Measurements from ENCODE around the gene TMEM31.
A peak's percentile ranks its signal among the peaks of the same experiment; 100 is the strongest.
"Not testable (repeated sequence)": the region's sequence is repeated elsewhere in the genome, so short reads cannot be mapped to it uniquely, and the experiment has no call there.

Gene TMEM31

DNA sequence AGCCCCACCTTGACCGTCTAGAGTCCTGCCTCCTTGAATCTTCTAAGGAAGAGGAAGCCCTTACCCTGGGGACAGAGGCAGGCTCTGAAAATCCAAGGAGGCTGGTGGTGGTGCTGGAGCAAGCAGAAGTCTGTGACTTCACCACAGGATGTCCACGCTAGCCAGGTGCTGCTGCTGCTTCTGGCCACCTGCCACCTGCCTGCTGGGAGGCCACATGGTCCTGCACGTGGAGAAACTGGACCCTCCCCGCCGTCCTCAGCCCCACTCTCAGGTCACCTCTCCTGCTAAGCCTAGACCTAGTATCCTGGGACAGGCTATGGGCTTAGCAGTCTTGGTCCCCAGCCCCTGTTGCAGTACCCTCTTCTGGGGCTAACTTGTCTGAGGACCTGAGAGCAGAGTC is 15.8 kb downstream of the TMEM31 start:
- DNase-seq (ENCODE audit: low read depth, low spot score), result no peak

DNA sequence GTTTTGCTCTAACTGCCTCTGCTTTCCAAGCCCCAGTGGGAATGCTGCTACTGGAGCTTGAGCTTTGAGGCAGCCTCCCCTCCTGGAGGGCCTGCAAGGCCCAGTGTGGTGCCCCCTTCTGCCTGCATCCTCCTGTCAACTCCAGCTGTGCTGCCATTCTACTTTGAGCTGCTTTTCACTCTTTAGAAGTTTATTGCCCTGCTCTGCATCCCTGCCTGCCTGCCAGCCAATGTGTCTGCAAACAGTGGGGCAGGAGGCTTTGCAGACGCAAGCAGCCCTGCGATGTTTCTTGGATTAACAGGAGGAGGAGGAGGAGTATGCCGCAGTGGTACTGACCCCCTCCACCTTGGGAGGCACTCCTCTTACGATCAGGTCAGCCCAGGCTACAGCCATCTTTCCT is 16.4 kb downstream of the TMEM31 start:
- DNase-seq (ENCODE audit: low read depth, low spot score), result no peak

DNA sequence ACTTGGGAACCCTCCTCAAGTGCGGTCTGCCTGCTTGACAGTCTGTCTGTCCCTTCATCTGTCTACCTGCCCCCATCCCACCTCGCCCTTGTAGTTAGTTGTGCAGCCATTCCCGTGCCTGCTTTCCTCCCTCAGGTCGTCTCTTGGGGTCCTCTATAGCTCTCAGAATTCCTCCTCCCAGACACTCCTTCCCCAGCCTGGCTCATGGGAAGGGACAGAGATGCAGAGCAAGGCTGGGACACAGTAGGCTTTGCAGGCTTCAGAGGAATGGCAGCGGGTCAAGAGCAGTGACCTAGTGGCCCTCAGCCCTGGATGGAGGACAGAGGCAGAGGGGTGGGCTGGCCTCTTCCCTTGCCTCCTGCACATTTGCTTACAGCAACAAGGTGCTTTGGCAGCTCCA is 18.3 kb downstream of the TMEM31 start:
- DNase-seq (ENCODE audit: low read depth, low spot score), result no peak

DNA sequence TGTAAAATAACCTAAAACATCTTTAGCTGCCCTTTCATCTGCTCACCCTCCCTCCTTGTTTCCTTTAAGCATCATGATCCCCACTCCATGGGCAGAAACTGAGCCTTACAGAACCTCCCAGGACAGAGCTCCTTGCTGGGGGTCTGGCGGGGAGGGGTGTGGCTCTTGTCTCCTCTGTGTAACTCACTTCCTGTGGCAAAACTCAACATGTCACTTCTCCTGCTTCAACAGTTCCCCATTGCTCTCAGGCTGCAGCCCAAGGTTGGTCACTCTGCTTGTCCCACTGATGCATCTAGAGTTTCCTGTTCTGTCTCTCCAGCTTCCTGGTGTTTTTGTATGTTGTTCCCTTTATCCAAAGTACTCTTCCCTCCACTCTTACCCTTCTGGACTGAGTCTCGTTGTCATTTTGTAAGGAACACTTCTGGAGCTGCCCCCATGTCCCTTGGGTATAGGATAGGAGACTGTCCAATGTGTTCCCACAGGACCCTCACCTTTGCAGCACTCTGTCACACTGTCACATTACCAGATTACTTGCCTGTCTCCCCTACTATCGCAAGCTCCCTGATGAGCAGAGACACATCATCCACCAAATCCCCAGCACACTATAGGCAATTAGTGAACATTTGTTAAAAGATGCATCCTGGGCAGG is 19.6 kb downstream of the TMEM31 start:
- no peak for DNase-seq (ENCODE audit: low read depth, low spot score)

DNA sequence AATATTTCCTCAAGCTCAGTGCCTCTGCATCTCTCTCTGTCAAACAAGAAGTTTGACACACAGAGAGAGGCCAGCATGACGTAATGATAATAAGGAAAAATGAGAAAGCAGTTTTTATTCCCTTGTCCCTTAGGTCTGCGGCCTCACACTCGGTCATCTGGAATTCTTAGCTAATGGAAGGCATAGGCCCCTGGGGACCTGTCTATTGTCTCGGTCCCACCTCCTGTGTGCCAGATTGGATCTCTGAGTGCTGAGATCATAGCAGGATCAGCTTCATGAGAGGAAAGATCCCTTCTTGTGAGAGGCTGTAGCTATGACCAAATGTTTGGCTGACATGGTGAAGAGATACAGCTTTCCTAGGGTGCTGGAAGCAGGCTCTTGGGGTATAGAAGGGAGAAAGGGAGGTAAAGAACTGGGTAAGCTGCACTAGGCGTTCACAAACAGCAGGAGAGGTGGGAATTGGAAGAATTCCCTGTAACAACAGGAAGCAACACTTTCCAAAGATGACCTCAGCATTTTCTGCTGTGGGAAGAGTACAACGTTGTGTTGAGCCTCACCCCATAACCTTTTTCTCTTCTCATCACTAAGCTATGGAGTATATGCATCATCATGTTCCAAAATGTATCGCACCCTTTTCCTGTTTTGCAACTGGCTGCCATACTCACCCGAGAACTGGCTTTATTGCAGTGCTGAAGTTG is 20.2 kb downstream of the TMEM31 start:
- DNase-seq (ENCODE audit: low read depth, low spot score), result peak; percentile 46

DNA sequence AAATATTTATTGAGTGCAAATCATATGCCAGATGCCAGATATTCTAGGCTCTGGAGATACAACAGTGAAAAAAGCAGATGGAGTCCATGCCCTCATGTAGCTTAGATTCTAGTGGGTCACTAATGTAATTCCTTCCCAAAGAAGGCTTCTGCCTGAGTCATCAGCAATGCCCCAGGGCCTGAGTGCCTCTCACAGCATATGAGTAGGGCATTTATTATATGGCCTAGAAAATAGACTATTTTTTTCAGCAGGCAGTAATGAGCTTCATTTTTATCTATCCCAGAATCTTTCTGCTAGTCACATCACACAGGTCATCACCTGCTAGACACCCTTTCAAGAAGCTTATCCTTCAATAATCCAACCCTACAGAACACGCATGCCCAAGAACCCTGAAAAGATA is 22.3 kb downstream of the TMEM31 start:
- no peak for DNase-seq (ENCODE audit: low read depth, low spot score)

DNA sequence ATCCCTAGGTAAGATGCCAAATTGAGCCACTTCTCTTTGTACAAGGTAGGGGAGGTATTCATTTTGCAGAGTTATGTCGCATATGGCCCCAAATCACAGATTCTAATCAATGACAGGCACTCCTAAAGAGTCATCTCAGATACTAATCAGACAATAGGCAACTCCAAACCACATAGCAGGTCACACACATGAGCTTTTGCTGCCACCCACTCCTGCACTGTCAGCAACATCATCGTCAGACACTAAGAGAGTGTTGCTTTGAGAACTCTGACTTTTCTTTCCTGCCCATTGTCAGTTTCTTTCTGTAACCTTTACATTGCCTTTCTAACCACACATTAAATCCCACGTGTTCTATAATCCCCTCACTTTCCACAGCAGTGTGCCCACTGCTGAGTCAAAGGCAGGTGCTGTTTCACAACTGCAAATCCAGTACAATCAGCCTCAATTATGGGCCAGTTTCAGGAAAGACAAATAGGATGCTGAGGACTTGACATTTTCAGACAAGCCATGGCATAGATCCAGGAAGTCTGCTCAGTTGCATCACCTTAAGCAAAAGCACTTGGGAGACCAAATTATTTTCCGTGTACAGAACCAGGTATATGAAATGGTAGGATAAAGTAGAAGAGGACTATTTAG is 23.5 kb downstream of the TMEM31 start:
- DNase-seq (ENCODE audit: low read depth, low spot score), result no peak

DNA sequence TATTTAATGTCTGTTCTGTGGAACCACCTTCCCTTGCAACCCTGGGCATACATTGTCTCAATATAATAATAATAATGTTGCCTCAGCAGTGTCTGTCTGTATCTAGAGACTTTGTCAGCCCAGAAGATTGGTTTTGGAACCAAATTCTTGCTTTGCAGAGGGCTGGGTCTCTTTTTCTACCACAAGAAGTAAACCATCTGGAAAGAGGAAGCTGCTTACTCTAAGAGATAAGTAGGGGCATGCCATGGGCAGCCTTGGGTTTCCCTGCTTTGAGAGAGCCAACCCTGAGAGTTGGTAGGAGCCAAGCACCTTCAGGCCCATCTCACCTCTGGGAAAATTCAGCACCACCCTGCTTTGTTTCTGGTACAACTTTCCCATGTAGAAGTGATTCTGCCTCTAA is 27.0 kb downstream of the TMEM31 start:
- no peak for DNase-seq (ENCODE audit: low read depth, low spot score)

DNA sequence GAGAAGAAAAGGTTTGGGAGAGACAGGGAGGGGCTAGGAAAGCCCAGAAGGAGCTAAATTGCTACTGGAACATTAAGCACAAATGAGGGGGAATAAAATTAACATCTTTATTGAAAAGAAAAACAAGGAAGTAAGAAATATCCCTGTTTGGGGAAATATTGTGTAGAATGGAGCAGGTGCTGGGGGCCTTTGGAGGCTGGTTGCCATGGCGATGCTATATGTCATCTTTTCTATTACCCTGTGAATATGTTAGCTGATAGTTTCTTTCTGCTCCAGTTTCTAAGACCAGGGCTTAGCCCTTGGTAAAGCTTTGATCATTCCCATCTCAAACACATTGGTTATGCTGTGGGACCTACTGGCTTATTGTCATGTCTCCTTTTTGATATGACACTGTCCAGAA is 28.7 kb downstream of the TMEM31 start:
- DNase-seq (ENCODE audit: low read depth, low spot score), result no peak

DNA sequence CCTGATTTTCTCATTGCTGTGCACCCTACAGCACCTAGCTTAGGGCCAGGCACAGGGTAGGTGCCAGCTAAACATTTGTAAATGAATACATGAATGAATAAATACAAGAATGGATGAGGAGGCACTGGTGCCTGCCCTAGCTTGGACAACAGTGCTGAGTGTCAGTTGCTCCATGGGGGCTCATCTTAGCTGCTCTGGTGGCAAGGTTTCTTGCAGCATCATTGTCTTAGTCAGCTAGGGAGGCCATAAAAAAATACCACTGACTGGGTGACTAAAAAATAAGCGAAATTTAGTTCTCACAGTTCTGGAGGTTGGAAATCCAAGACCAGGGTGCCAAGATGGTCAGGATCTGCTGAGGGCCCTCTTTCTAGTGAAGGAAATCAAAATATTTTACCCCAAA is 31.2 kb downstream of the TMEM31 start:
- DNase-seq (ENCODE audit: low read depth, low spot score), result no peak

DNA sequence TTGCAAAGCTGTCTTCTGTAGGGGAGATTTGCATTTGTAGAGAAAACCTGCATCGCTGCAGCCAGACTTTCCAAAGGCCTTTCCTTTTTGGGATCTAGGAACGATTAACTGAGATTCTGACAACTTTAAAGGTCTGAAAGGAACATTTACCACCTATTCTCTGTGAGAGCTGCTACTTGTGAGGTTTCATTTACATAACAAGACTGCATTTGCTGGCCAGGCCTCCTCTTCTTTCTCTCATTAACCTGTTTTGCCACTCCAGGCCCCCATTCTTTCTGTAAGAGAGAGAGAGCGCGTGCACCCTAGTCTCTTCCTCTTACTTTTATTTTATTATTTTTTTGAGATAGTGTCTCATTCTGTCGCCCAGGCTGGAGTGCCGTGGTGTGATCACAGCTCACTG is 31.6 kb downstream of the TMEM31 start:
- no peak for DNase-seq (ENCODE audit: low read depth, low spot score)

DNA sequence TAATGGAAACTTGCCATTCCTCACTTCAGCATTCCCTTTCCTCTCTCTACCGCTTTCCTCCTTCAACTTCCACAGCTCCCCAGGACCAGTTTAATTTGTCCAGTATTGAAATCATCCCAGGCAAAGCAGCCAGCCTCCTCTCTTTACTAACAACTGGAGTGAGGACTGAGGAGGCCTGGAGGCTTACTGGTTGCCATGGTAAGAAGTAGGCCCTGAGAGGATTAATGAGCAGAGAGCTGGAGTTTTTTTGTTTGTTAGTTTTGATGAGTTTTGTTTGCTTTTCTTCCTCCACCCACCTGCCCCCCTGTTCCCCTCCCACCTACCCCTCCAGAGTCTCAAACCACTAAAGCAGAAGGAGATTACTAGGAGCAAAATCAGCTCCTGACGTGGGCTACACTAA is 36.5 kb downstream of the TMEM31 start:
- no peak for DNase-seq (ENCODE audit: low read depth, low spot score)

DNA sequence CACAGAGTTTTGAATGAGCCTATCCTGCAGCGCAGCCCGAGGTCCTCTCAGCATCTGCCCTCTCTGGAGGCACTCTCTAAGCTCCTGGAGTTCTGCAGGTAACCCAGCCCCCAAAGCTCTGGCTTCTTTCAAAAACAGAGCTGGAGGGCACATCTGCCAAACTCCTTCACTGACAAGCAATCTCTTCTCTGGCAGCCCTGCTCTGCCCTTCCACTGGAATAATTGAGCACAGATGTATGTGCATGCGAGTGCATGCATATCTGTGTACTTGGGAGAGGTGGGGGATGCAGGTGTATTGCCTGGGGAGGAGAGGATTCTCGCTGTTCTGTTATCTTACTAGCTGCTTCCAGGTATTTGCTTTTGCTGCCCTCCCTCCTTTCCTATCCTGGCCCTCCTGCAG is 43.7 kb downstream of the TMEM31 start:
- DNase-seq (ENCODE audit: low read depth, low spot score), result no peak

DNA sequence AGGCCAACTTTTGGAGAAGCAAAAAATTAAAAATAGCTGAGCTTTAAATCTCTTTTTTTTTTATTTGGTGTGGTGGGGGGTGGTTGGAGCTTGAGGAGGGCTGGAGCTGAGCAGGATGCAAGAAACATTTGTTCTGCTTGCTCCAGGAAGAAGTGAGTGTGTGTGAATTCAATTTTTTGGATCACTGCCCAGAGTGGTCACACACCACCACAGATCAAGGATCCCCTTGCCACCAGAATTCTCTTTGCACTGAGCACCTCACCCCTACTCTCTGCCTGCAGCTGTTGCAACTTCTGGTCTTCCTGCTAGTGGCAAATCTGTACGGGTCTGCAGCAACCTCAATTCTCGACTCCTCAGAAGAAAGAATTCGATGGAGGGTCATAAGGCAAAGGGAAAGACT is 46.0 kb downstream of the TMEM31 start:
- DNase-seq (ENCODE audit: low read depth, low spot score), result no peak

DNA sequence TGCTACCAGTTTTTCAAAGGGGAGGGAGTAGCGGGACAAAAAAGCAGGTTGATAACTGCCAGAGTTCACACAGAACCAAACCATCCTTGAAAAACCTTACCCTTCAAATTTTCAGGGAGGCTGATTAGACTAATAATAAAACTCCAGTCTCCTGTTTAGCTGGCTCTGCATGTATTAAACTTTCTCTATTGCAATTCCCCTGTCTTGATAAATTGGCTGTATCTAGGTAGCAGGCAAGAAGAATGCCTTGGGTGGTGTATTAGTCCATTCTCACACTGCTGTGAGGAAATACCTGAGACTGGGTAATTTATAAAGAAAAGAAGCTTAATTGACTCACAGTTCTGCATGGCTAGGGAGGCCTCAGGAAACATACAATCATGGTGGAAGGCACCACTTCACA is 47.8 kb downstream of the TMEM31 start:
- no peak for DNase-seq (ENCODE audit: low read depth, low spot score)

DNA sequence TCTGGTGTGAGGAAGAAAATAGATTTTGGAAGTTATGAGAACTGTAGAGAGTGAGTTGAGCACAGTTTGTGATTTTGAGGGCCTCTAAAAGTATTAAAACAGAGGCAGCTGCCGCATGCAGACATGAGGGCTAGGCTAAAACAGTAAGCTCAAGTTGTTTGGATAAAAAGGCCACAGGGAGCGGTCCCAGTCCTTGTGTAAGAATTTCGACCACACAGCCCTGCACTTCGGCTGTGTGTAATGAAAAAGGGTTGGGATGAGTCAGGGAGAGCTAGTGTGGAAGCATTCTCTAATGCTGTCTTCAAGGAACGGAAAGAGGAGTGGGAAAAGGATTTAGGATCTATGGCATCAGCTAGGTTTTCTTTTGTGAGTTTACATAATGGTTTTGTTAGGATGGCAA is 52.8 kb downstream of the TMEM31 start:
- DNase-seq (ENCODE audit: low read depth, low spot score), result not testable (repeated sequence)
